Activated T-helper 1 cell treated with anti-CD3 and anti-CD28 coated beads, Interleukin-12 subunit alpha, Interleukin-12 subunit beta, Interleukin-2, Interleukin-4 antibody, amounts not matched to agents 30 ng/mL and 10 ng/mL and 1 ng/mL, durations not matched to agents 14 hours and 24 hours and 36 hours (primary cell): ENCODE data around the gene TAOK1. TPM values are rescaled to one million over a fixed set of nuclear protein-coding genes. Genes with fewer than 3 reads are reported as not detected.

Experiments used
- DNase-seq: peaks from one replicate; pipeline ENCODE4 v3.0.0; 2021; ENCODE audit warnings: low spot score
- H3K27ac Mint-ChIP-seq: one replicate; pipeline ENCODE4 v1.8.0; 2021; ENCODE audit warnings: mild to moderate bottlenecking, mixed read lengths
- H3K27me3 Mint-ChIP-seq: one replicate; pipeline ENCODE4 v1.8.0; 2022; ENCODE audit warnings: mild to moderate bottlenecking, moderate library complexity, mixed read lengths; ENCODE audit not compliant: insufficient read depth
- H3K36me3 Mint-ChIP-seq: one replicate; pipeline ENCODE4 v1.8.0; 2021; ENCODE audit warnings: low read depth, mixed read lengths
- H3K4me1 Mint-ChIP-seq: one replicate; pipeline ENCODE4 v1.8.0; 2021; ENCODE audit warnings: low read depth, mixed read lengths
- H3K4me3 Mint-ChIP-seq: one replicate; pipeline ENCODE4 v1.8.0; 2021; ENCODE audit warnings: mild to moderate bottlenecking, moderate library complexity, mixed read lengths
- H3K9me3 Mint-ChIP-seq: one replicate; pipeline ENCODE4 v1.8.0; 2021; ENCODE audit warnings: mixed read lengths
- intact Hi-C: fragments of 100-400 bp; cut with micrococcal nuclease; formaldehyde crosslinking; loops from one replicate; pipeline ENCODE4 v1.15.1; 2024
- total RNA-seq: library from RNA; stranded (reverse); gene quantifications from 2 replicates; pipeline ENCODE4 v1.2.3, GENCODE V29; 2022

The TAOK1 gene
- total RNA-seq, 1 donor from 2014 or later = 46.9 TPM

DNA sequence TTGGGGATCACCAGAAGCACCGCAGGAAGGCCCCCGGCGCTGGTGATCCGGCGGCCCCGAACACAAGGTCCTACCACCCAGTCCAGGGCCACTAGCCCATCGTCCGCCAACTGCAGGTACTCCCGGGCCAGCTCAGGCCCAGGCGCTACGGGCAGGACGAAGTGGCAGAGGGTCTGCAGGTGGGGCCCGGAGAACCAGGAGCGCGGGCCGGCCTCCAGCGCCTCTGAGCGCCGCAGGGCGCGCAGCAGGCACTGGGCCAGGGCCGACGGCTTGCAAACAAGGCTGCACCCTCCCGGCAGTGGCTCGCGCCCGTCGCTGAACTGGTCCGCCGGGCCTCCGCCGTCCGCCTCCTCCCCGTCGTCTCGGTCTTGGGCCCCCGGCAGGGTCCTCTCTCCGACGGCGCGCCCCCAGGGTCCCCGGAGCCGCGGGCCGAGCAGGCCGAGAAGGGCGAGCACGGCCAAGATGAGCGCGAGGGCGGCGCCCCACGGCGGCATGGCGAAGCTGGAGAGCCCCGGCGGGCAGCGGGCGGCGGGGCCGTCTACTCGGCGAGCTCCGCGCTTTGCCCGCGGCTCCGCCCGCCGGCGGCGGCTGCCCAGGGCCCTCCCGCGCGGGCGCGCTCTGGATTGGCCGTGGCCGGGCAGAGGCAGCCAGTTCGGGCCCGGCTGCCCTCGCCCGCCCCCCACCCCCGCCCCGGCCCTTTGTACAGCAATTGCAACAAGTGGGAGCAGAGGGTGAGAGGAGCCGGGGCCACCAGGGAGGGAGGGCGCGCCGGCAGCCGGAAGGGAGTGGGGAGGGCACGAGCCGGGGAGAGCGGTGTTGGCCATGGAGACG is 176.5 kb downstream of the TAOK1 start, which contains the start of gene ABHD15:
Gene ABHD15, minus strand, starts transcription at position 565 of the 831 bp plus-strand sequence. Its CDS starts 71 bp downstream, at position 494.
- Mint-ChIP-seq H3K27ac (peak within 1 kb of the TSS; percentile 95), H3K4me3 (peak within 1 kb of the TSS; percentile 93), H3K36me3 (peaks cover 23% of the 10 kb centered on the region), H3K27me3 (peaks cover 1% of the 10 kb centered on the region), H3K9me3 (no peaks in the 10 kb centered on the region), H3K4me1 (peaks cover 20% of the 10 kb centered on the region)
- DNase-seq = peak; percentile 62
- intact Hi-C loops = loop anchor here (1.0 to 5.0 kb wide), 8 partner anchors 176 to 616 kb away; partner anchors contain the start of genes PHF12, SSH2 and TAOK1

DNA sequence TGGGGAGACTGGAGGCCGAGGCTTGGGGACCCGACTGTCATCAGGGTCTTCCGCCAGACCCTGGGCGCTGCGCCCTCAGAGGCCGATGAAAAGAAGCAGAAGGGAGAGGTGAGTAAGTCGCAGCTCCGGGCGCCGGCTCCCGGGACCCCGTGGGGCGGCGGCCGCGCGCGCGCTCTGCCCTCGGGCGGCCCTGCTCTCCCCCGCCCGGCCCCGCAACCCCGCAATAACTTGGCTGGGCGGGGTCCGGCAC is 177.1 kb downstream of the TAOK1 start:
- no peak for DNase-seq
- intact Hi-C loops = loop anchor here (2.0 to 5.0 kb wide), 6 partner anchors 195 to 616 kb away; partner anchors contain the start of genes PHF12 and SSH2
- H3K27me3 Mint-ChIP-seq = peaks cover 1% of the 10 kb centered on the region
- H3K4me1 Mint-ChIP-seq = peaks cover 20% of the 10 kb centered on the region
- peak overlapping the region; percentile 95 for H3K27ac Mint-ChIP-seq
- peaks cover 18% of the 10 kb centered on the region for H3K36me3 Mint-ChIP-seq
- no peaks in the 10 kb centered on the region for H3K9me3 Mint-ChIP-seq
- peak overlapping the region; percentile 89 for H3K4me3 Mint-ChIP-seq

DNA sequence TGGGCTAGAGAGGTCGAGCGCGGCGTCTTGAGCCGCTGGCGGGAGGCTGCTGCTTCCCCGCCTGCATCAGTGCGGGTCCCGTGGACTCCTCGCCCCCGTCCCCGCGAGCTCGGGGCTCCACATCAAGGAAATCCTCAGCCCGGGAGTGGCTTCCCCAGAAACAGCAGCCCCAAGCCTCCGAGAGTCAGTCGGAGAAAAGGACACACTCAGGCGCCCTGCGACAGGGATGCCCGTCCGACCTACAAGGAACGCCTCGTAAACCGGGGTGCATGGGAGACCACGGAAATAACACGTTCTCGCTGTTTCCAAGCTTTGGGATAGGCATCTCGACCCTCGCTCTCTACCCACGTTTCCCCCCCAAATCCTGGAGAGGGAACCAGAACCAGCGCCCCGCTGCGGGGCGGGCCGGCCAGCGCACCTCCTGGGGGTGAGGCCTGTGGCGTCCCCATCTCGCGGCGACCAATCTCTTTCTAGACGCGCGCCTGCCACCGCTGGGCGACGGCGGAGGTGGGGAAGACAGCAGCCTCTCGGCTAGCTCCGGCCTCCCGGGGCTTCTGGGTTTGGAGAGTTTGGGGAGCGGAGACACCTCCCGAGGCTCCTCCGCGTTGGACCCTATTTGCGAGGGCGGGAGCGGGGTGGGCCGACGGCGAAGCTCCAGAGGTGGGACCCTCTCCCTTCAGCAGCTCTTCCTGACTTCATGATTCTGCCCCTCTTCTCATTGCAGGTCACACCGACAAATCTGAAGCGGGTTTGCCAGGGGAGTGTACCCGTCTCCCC is 177.6 kb downstream of the TAOK1 start:
- intact Hi-C loops = loop anchor here (1.0 to 5.0 kb wide), 8 partner anchors 22 to 617 kb away; partner anchors contain the start of genes GIT1, PHF12 and SSH2
- peaks cover 14% of the 10 kb centered on the region for H3K36me3 Mint-ChIP-seq
- H3K4me3 Mint-ChIP-seq = peak overlapping the region; percentile 89
- DNase-seq = peak; percentile 74
- H3K9me3 Mint-ChIP-seq = no peaks in the 10 kb centered on the region
- H3K4me1 Mint-ChIP-seq = peaks cover 20% of the 10 kb centered on the region
- peak overlapping the region; percentile 95 for H3K27ac Mint-ChIP-seq
- peaks cover 1% of the 10 kb centered on the region for H3K27me3 Mint-ChIP-seq

DNA sequence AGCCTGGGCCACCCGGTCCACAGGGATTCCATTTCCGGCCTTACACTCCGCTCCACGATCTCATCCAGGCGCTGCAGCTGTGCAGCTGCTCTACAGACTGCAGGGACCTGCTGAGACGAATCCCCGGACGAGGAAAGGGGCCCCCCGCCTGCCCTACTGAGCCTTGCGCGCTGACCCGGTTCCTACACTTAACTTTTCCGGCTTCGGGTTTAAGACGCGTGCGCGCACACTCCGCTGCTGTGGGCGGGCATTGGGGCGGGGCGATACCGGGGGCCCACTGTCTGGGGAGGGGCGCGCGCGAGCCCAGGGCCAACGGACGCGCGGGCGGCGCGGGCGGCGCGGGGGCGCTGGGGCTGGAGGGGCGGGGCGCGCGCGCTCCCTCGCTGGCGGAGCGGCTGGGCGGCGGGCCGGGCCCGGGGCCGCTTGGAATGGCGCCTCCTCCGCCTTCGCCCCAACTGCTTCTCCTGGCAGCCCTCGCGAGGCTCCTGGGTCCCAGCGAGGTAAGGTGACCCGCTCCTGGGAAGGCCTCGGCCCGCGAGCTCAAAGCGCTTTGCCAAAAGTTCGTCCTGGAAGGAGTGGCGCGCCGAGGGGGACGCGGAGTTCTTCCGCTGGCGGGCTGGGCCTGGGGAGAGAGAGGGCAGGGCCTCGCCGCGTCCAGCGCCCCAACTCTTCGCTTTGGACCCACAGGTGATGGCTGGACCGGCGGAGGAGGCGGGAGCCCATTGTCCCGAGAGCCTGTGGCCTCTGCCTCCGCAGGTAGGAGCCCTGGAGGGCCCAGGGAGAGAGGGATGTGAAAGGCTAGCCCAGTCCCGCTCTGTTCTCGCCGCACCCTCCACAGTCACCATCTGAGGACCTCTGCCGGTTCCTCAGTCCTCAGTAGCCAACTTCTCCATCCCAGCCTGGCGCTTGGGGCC is 178.4 kb downstream of the TAOK1 start, which contains the start of gene TP53I13:
Gene TP53I13, plus strand, starts transcription at position 371 of the 914 bp plus-strand sequence. Its CDS starts 58 bp downstream, at position 429.
- DNase-seq = peak; percentile 87
- Mint-ChIP-seq H3K4me3 (peak within 1 kb of the TSS; percentile 89), H3K4me1 (peaks cover 20% of the 10 kb centered on the region)

DNA sequence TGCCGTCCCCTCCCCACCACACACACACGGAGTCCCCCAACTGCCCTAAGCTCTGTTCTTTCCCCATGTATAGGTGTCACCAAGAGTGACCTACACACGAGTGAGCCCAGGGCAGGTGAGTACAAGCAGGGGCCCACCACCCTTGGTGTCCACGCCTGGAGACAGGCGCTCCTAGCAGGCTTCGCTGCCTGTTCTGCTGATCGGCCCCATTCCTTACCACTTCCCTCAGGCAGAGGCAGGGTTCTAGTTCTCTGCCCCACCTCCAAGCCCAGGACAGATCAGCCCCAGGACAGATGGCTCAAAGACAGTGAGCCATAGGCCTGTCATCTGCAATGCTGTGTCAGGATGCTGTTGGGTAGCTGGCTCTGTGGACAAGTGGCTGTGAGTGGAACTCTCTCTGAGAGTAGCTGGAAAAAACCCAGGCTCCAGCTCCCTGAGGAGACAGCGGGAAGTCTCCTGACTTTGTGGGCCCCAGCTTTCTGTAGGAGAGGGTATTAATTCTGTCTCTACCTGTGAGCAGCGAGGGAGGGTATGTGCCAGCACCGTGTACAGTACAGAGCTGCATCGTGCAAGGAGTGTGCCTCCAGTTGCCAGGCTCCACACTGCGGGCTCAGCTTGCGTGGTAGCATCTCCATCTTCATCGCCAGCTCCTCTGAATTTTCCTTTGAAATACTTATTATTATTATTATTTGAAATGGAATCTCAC is 179.2 kb downstream of the TAOK1 start:
- peaks cover 22% of the 10 kb centered on the region for H3K36me3 Mint-ChIP-seq
- H3K4me1 Mint-ChIP-seq = peaks cover 13% of the 10 kb centered on the region
- DNase-seq = no peak
- H3K9me3 Mint-ChIP-seq = no peaks in the 10 kb centered on the region
- H3K27ac Mint-ChIP-seq = peak overlapping the region; percentile 76
- intact Hi-C loops = loop anchor here (5.0 kb wide), 4 partner anchors 193 to 422 kb away; partner anchors contain the start of gene SSH2
- H3K4me3 Mint-ChIP-seq = peak overlapping the region; percentile 84
- peaks cover 1% of the 10 kb centered on the region for H3K27me3 Mint-ChIP-seq

More for the DNA sequence above, 178.4 kb downstream of the TAOK1 start, which contains the start of gene TP53I13:
- intact Hi-C loops = loop anchor here (1.0 to 5.0 kb wide), 6 partner anchors 21 to 421 kb away; partner anchors contain the start of genes GIT1 and SSH2
- H3K27ac Mint-ChIP-seq = peak within 1 kb of the TSS; percentile 95
- no peaks in the 10 kb centered on the region for H3K9me3 Mint-ChIP-seq
- peaks cover 1% of the 10 kb centered on the region for H3K27me3 Mint-ChIP-seq
- H3K36me3 Mint-ChIP-seq = peaks cover 19% of the 10 kb centered on the region

DNA sequence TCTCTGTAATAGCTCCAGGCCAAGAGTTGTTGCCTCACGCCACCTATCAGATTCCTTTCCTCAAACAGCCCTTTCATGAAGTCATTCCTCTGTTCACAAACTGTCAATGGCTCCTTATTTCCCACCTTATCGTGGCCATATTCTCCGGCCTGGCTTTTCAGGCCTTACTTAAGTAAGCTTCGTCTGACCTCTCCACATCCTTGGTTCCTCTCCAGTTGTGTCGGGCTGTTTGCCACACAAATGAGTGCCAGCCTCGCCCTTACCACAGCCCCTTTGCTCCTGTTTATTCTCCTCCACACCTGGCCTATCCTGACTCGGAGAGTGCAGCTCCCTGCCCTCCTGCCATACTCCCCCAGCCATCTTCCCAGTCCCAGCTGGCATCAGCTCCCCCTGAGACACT is 180.4 kb downstream of the TAOK1 start:
- no peak for DNase-seq
- peaks cover 12% of the 10 kb centered on the region for H3K4me1 Mint-ChIP-seq
- H3K27me3 Mint-ChIP-seq = peaks cover 1% of the 10 kb centered on the region
- H3K27ac Mint-ChIP-seq = no peak overlapping the region
- H3K4me3 Mint-ChIP-seq = peak overlapping the region; percentile 46
- H3K9me3 Mint-ChIP-seq = no peaks in the 10 kb centered on the region
- peaks cover 28% of the 10 kb centered on the region for H3K36me3 Mint-ChIP-seq
- intact Hi-C loops = no loop called here

DNA sequence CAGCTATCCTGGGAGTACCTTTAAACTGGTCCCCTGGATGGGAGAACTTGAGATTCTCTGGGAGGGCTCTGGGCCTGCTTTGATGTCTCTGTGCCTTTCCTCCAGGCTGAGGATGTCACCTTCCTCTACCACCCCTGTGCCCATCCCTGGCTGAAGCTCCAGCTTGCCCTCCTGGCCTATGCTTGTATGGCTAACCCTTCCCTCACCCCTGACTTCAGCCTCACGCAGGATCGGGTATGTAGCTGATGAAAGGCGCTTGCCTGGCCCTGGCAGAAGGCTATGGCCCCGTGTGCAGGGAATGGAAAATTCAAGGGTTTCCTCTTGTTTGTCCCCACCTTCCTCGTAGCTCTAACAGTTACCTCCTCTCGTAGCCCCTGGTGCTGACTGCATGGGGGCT is 181.3 kb downstream of the TAOK1 start:
- Mint-ChIP-seq H3K4me1 (peaks cover 5% of the 10 kb centered on the region), H3K36me3 (peaks cover 28% of the 10 kb centered on the region), H3K9me3 (no peaks in the 10 kb centered on the region), H3K27ac (no peak overlapping the region), H3K27me3 (peaks cover 1% of the 10 kb centered on the region), H3K4me3 (no peak overlapping the region)
- no peak for DNase-seq
- intact Hi-C loops = no loop called here

DNA sequence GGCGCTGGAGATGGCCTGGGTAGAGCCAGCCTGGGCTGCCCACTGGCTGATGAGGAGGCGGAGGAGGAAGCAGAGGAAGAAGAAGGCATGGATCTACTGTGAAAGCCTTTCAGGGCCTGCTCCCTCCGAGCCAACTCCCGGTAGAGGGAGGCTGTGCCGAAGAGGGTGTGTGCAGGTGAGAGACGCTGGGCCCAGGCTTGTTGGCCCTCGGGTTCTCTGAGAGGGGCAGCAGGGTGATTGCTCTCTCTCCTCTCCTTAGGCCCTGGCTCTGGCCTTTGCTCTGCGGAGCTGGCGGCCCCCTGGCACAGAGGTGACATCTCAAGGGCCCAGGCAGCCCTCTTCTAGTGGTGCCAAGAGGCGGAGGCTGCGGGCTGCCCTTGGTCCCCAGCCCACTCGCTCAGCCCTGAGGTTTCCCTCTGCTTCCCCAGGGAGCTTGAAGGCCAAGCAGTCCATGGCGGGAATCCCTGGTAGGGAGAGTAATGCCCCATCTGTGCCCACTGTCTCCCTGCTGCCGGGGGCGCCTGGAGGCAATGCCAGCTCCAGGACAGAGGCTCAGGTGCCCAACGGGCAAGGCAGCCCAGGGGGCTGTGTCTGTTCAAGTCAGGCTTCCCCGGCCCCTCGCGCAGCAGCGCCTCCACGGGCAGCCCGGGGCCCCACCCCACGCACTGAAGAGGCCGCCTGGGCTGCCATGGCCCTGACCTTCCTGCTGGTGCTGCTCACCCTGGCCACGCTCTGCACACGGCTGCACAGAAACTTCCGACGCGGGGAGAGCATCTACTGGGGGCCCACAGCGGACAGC is 181.9 kb downstream of the TAOK1 start:
- Mint-ChIP-seq H3K27ac (no peak overlapping the region), H3K36me3 (peaks cover 28% of the 10 kb centered on the region), H3K27me3 (peaks cover 1% of the 10 kb centered on the region), H3K4me1 (peaks cover 5% of the 10 kb centered on the region), H3K9me3 (no peaks in the 10 kb centered on the region), H3K4me3 (no peak overlapping the region)
- no peak for DNase-seq
- intact Hi-C loops = no loop called here

DNA sequence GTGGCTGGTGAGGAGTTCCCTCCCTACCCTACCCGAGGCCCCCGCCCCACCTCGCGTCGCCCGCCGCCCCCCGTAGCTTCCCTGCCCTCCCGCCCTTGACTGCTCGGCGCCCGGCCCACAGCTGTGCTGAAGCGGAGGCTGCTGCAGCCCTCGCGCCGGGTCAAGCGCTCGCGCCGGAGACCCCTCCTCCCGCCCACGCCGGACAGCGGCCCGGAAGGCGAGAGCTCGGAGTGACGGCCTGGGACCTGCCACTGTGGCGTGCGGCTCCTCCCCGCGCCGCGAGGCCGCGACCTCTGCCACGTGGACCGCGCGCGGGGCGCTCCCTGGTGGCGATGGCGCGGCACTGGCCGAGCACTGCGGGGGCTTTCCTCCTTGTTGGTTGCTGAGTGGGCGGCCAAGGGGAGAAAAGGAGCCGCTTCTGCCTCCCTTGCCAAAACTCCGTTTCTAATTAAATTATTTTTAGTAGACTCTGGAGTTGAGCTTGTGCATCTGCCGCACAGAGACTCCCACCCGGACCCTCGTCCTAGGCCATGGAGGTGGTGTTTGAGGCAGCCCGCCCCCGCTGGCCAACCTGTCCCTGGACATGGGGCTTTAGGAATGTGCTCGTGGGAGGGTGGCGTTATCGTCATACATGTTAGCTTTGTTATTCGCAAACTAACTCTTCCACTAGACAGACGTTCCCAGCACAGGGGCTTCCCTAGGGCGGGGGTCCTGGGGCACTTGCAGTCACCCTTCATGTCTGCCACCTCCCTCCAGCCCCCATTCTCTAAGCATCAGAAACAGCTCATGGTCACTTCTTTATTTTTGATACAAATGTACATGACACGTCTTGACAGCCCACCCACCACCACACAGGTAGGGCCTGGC is 182.8 kb downstream of the TAOK1 start:
- H3K36me3 Mint-ChIP-seq = peaks cover 31% of the 10 kb centered on the region
- H3K4me3 Mint-ChIP-seq = no peak overlapping the region
- no peak overlapping the region for H3K27ac Mint-ChIP-seq
- peaks cover 5% of the 10 kb centered on the region for H3K4me1 Mint-ChIP-seq
- peak; percentile 45 for DNase-seq
- no peaks in the 10 kb centered on the region for H3K9me3 Mint-ChIP-seq
- H3K27me3 Mint-ChIP-seq = peaks cover 1% of the 10 kb centered on the region
- intact Hi-C loops = no loop called here

DNA sequence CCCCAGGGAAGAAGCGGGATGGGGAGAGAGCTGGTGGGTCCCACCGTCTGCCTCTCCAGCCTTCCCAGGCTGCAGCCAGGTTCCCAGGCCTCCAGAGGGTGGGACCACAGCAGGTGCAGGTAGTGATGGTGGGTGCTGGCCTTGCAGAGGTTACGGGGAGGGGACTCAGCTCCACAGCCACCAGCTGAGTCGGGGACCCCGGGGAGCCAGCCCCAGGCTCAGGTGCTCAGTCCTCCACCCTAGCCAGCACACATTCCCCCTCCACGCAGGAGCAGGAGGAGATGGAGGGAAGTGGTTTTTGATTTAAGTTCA is 183.4 kb downstream of the TAOK1 start:
- Mint-ChIP-seq H3K27ac (no peak overlapping the region), H3K4me1 (peaks cover 5% of the 10 kb centered on the region), H3K9me3 (no peaks in the 10 kb centered on the region), H3K36me3 (peaks cover 34% of the 10 kb centered on the region), H3K4me3 (no peak overlapping the region), H3K27me3 (no peaks in the 10 kb centered on the region)
- DNase-seq = no peak
- intact Hi-C loops = no loop called here
